Heart right ventricle (tissue), 16 donors: Measurements from ENCODE around the gene SDCCAG8. TPM values are rescaled to one million over a fixed set of nuclear protein-coding genes. Genes with fewer than 3 reads are reported as not detected.

Source experiments
- ATAC-seq, 8 donors: fragments of 200-7000 bp; cut with Tn5 transposase; one replicate each; pipeline ENCODE4 v1.9.1; 2020; ENCODE audit warnings: mild to moderate bottlenecking in 8 of 8, moderate library complexity in 8 of 8, moderate number of reproducible peaks in 1 of 8
- DNase-seq, 2 donors: peaks; one replicate each; pipeline ENCODE4 v3.0.0-alpha.2; 2020
- H3K27ac ChIP-seq, 10 donors: fragments of 200-600 bp; sonication (generic) in 2 of 10; one replicate each; pipeline versions ENCODE4 v1.5.0 to v1.8.0; 2020 to 2022; ENCODE audit warnings: mild to moderate bottlenecking in 3 of 10
- H3K27me3 ChIP-seq, 7 donors: fragments of 200-600 bp; one replicate each; pipeline ENCODE4 v1.8.0; 2021 to 2022; ENCODE audit warnings: mild to moderate bottlenecking in 2 of 7
- H3K36me3 ChIP-seq, 9 donors: fragments of 200-600 bp; sonication (generic) in 1 of 9; one replicate each; pipeline versions ENCODE4 v1.5.0 to v1.8.0; 2020 to 2022; ENCODE audit warnings: mild to moderate bottlenecking in 2 of 9
- H3K4me1 ChIP-seq, 9 donors: fragments of 200-600 bp; sonication (generic) in 1 of 9; one replicate each; pipeline versions ENCODE4 v1.5.0 to v1.8.0; 2020 to 2022; ENCODE audit warnings: mild to moderate bottlenecking in 4 of 9
- H3K4me3 ChIP-seq, 10 donors: fragments of 200-600 bp; sonication (generic) in 2 of 10; one replicate each; pipeline versions ENCODE4 v1.5.0 to v1.8.0; 2020 to 2022; ENCODE audit warnings: mild to moderate bottlenecking in 7 of 10, moderate library complexity in 2 of 10
- H3K9me3 ChIP-seq, 11 donors: fragments of 200-600 bp in 10 of 11; sonication (generic) in 2 of 11; one replicate each; pipeline versions ENCODE4 v1.5.0 to v1.8.0; 2013 to 2022; ENCODE audit warnings: mild to moderate bottlenecking in 2 of 11, control low read depth in 1 of 11, moderate library complexity in 1 of 11
- CTCF ChIP-seq, 9 donors: fragments of 200-600 bp; sonication (generic) in 2 of 9; IDR thresholded peaks; one replicate each; pipeline versions ENCODE4 v1.5.0 to v1.8.0; 2021 to 2022; ENCODE audit warnings: antibody characterized with exemption in 9 of 9, mild to moderate bottlenecking in 5 of 9, moderate library complexity in 1 of 9
- WGBS, 2 donors: extraction: QIAGEN DNeasy Blood & Tissue Kit; methylation state at CpG; one replicate each; pipeline ENCODE4 v1.1.7; 2013; ENCODE audit warnings: inconsistent platforms in 1 of 2; 5-methylcytosine and 5-hydroxymethylcytosine counted together
- intact Hi-C, 10 donors: fragments of 100-400 bp; cut with DNase I; formaldehyde crosslinking; loops; one replicate each; pipeline versions ENCODE4 v1.11.1 to v1.14.2; 2022
- polyA plus RNA-seq, 2 donors: library from polyadenylated mRNA; stranded (reverse); fragments of 200-250 nt; gene quantifications; one replicate each; pipeline ENCODE4 v1.2.3, GENCODE V29; 2013
- total RNA-seq, 10 donors: library from RNA; stranded (reverse); fragmentation: NEBNext Ultra II Directional in 3 of 10; extraction: Animal tissue kit (Norgen Biotek cat#: 25700) in 3 of 10; gene quantifications; one replicate each; pipeline versions ENCODE4 v1.2.1 to v1.2.4, GENCODE V29; 2021 to 2023
- donor health status: Arrhythmogenic right ventricular cardiomyopathy.
- donor health status: ischemic (EF 13 %, LVEDD 7.1; RV severe dilation, severe dysfunction).
- donor health status: healthy with polysubstance abuse.
- donor health status: DM: no; HTN: yes; CAD: no.
- donor health status: DM: no; HTN: no; CAD: no.
- donor health status: ischemic (EF 25% LVEDD 6.9; RV normal size, moderate dysfunction).
- donor health status: ischemic (EF 25% LVEDD 5.7; RV mildly dilated, moderate dysfunction).
- donor health status: healthy.
- donor health status: DM: yes; HTN: yes; CAD: no.
- donor health status: Ischemic cardiomyopathy.
- donor health status: ischemic (EF 35%, LVEDD 5.7; RV mildly dilated, moderate dysfunction).
- donor health status: nonischemic (EF 11% LVEDD 7.7; RV severe dilation, severe dysfunction).
- donor health status: DM: yes; HTN: yes; CAD: no.
- donor health status: PGD.
- donor health status: ischemic (EF 29% LVEDD 5.4; RV normal size, mild dysfunction).
- donor health status: nonischemic (EF 23%, LVEDD 6.1; RV moderate dilation, normal function).

Gene SDCCAG8
- total and polyA plus RNA-seq, 12 donors: 7.7 to 37.1 (median 26.3) TPM

- WGBS, 2 donors: 95 to 97% methylated on average over 16 of the region's 16 CpGs
- intact Hi-C loops: no loop called here
- H3K27me3 ChIP-seq: no peaks in the 10 kb centered on the region
Observed at GRCh38 chr1:243483952-243484351, 228.1 kb downstream of the SDCCAG8 start.

GRCh38 chr1:243487036-243487648 is 231.3 kb downstream of the SDCCAG8 start:
- TF ChIP-seq CTCF (IDR thresholded peaks at IDR 0.05): no peak
- no peak overlapping the region for H3K27ac ChIP-seq
- no peak overlapping the region for H3K4me3 ChIP-seq
- intact Hi-C loops: no loop called here
- H3K4me1 ChIP-seq: peaks cover 0 to 26% (median 8%) of the 10 kb centered on the region in 9 donors
- WGBS, 2 donors: 97 to 99% methylated on average over 15 of the region's 15 CpGs
- no peaks in the 10 kb centered on the region for H3K27me3 ChIP-seq
- no peak for DNase-seq
- ATAC-seq: no peak
- peaks cover 0 to 25% (median 0%) of the 10 kb centered on the region in 9 donors for H3K36me3 ChIP-seq
- no peaks in the 10 kb centered on the region for H3K9me3 ChIP-seq

More at GRCh38 chr1:243483952-243484351, 228.1 kb downstream of the SDCCAG8 start:
- Histone ChIP-seq H3K9me3 (no peaks in the 10 kb centered on the region), H3K4me3 (no peak overlapping the region), H3K36me3 (peaks cover 0 to 8% (median 0%) of the 10 kb centered on the region in 9 donors), H3K4me1 (peaks cover 4 to 19% (median 14%) of the 10 kb centered on the region in 9 donors), H3K27ac (no peak overlapping the region)
- no peak for DNase-seq
- no peak for ATAC-seq
- no peak for TF ChIP-seq CTCF (IDR thresholded peaks at IDR 0.05)

- 84 to 89% methylated on average over 40 of the region's 40 CpGs for WGBS, 2 donors
- intact Hi-C loops: no loop called here
Observed at GRCh38 chr1:243487649-243488227, 231.9 kb downstream of the SDCCAG8 start.

More at GRCh38 chr1:243487649-243488227, 231.9 kb downstream of the SDCCAG8 start:
- no peak for DNase-seq
- H3K4me1 ChIP-seq: peaks cover 0 to 20% (median 2%) of the 10 kb centered on the region in 9 donors
- ATAC-seq: no peak
- TF ChIP-seq CTCF (IDR thresholded peaks at IDR 0.05): no peak
- H3K36me3 ChIP-seq: peaks cover 0 to 25% (median 0%) of the 10 kb centered on the region in 9 donors
- no peaks in the 10 kb centered on the region for H3K27me3 ChIP-seq
- H3K9me3 ChIP-seq: no peaks in the 10 kb centered on the region
- no peak overlapping the region for H3K4me3 ChIP-seq
- H3K27ac ChIP-seq: no peak overlapping the region
